AG10803 (cell line): ENCODE results near the gene PDCD6IP.

Experiments used
- DNase-seq: peaks from one replicate; pipeline ENCODE4 v3.0.0; 2010; ENCODE audit warnings: low read depth
- H3K4me3 ChIP-seq: 2 replicates; pipeline ENCODE4 v1.5.1; 2011; ENCODE audit warnings: mild to moderate bottlenecking, low read length, control low read depth
- CTCF ChIP-seq: conservative IDR thresholded peaks from 2 replicates; pipeline ENCODE4 v1.5.1; 2011; ENCODE audit warnings: mild to moderate bottlenecking, low read length, control low read depth, inconsistent platforms

PDCD6IP gene

GRCh38 chr3:33795856-33796536 is 2.4 kb upstream of the PDCD6IP start:
- no peak for TF ChIP-seq CTCF
- no peak for DNase-seq
- no peak overlapping the region for H3K4me3 ChIP-seq

- no peak for DNase-seq
- no peak for TF ChIP-seq CTCF
- peak overlapping the region; percentile 99 for H3K4me3 ChIP-seq
Observed at GRCh38 chr3:33798113-33798417, 365 bp upstream of the PDCD6IP start.

- H3K4me3 ChIP-seq, result peak overlapping the region; percentile 99
- no peak for TF ChIP-seq CTCF
- no peak for DNase-seq
Observed at GRCh38 chr3:33799202-33799551, 747 bp downstream of the PDCD6IP start.

DNA sequence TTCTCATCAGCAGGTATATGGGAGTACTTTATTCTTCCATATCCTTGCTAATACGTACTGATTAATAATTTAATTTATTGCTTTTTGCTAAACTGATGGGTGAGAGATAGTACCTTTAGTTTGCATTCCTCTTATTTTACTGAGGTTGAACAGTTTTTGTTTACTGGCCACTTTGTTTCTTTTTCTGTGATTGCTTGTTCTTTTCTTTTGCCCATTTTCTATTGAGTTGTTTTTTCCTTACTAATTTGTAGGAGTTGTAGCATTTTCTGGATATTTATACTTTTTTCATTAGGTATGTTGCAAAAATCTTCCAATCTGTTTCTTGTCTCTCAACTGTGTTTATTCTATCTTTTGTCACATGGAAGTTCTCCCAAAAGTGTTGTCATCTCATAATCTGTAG is 4.8 kb downstream of the PDCD6IP start:
- no peak overlapping the region for H3K4me3 ChIP-seq
- no peak for TF ChIP-seq CTCF
- no peak for DNase-seq

DNA sequence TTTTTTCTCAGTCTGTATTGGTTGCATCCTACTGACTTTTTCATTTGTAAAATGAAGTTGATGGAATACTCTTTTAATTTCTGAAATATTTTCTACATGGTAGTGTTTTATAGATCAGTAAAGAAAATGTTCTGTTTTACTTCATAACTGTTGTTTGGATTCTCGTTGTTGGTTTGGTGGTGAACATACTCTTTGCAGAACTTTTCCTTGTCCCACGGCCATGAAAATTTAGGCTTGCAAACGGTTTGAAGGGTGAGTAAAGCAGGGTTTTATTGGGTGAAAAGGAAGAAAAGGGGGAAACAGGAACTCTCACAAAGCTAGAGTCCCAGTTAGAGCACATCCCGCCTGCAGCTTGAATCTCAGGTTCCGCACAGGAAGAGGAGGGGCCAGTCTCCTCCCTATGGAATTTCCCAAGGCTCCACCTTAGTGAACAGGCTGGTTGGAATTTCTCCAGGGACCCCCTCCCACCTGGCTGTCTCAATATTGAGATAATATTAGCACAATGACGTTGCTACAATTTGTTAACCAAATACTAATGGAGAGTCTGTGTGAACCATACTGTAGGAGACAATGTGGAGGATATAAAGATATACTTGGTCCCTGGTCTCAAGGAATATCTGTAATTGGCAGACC is 5.6 kb downstream of the PDCD6IP start:
- H3K4me3 ChIP-seq, result no peak overlapping the region
- no peak for TF ChIP-seq CTCF
- DNase-seq, result no peak

GRCh38 chr3:33807191-33807590 is 8.8 kb downstream of the PDCD6IP start:
- DNase-seq, result no peak
- TF ChIP-seq CTCF, result no peak
- H3K4me3 ChIP-seq, result no peak overlapping the region

GRCh38 chr3:33808559-33808958 is 10.1 kb downstream of the PDCD6IP start:
- H3K4me3 ChIP-seq, result no peak overlapping the region
- no peak for TF ChIP-seq CTCF
- DNase-seq, result no peak
